Measurements from ENCODE around the gene OBP2A. TPM values are rescaled to one million over a fixed set of nuclear protein-coding genes. Genes with fewer than 3 reads are reported as not detected.

The OBP2A gene
- total and polyA plus RNA-seq, 2 of the 8 experiments (the other 6 are each of a cell fraction or from before 2014, with no cell fraction given): not detected

DNA sequence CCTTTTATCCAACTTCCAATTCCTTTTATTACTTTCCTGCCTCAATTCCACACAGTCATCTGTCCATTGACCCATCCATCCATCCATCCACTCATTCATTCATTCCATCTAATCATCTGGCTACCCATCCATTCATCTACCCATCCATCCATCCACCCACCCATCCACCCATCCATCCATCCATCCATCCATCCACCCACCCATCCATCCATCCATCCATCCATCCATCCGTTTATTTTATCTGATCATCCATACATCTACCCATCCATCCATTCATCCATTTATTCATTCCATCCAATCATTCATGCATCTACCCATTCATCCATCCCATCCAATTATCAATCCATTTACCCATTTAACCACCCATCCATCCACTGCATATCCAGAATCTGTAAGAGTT lies 27.2 kb downstream of the OBP2A start:
- H4K20me1 ChIP-seq (replicated peaks in 1 of 2; ENCODE audit: control insufficient read depth in 1 of 2, insufficient read depth in 2 of 2, low read length in 2 of 2): peaks cover 0 to 4% of the 10 kb centered on the region in 2 experiments
- no peak overlapping the region for H4K8ac ChIP-seq (ENCODE audit: extremely low read depth, insufficient read depth, low read length)
- H2BK120ac ChIP-seq (replicated peaks; ENCODE audit: low read depth, low read length): no peak overlapping the region
- no peak overlapping the region for H3K23ac ChIP-seq (ENCODE audit: insufficient read length)
- H3K14ac ChIP-seq (ENCODE audit: insufficient read length): no peak overlapping the region
- no peak for FAIRE-seq
- no peak overlapping the region for H2BK15ac ChIP-seq (ENCODE audit: low read length)
- H3K9ac ChIP-seq (replicated peaks in 1 of 4; ENCODE audit: extremely low read depth in 1 of 4, low read depth in 3 of 4, low read length in 3 of 4): no peak overlapping the region
- DNase-seq (ENCODE audit: low read depth in 1 of 2, low spot score in 2 of 2): no peak
- H3K4me1 ChIP-seq (replicated peaks in 1 of 4; ENCODE audit: control insufficient read depth in 3 of 4, insufficient read depth in 4 of 4, low read length in 3 of 4): 0 out of 7 replicates have a peak, but pooled peaks cover 0 to 3% (median 0%) of the 10 kb centered on the region in 4 experiments
- H2AK5ac ChIP-seq (ENCODE audit: low read depth, low read length): no peak overlapping the region
- no peak overlapping the region for H4K5ac ChIP-seq (ENCODE audit: insufficient read length, low read depth, low read length)
- H3K36me3 ChIP-seq (ENCODE audit: control insufficient read depth in 2 of 4, insufficient read depth in 4 of 4, low read length in 3 of 4): no peaks in the 10 kb centered on the region
- H2BK20ac ChIP-seq (ENCODE audit: low read length): no peak overlapping the region
- no peak overlapping the region for H4K91ac ChIP-seq (replicated peaks; ENCODE audit: insufficient read length, low read length)
- no peak overlapping the region for H3K56ac ChIP-seq (replicated peaks; ENCODE audit: insufficient read length, low read depth, low read length)
- H2BK12ac ChIP-seq (ENCODE audit: low read depth, low read length): no peak overlapping the region
- H3K9me3 ChIP-seq (ENCODE audit: insufficient read depth in 2 of 2, low read depth in 1 of 2, low read length in 1 of 2): peaks cover 0 to 13% of the 10 kb centered on the region in 2 experiments; a peak in 3 of 4 replicates
- H3K27me3 ChIP-seq (replicated peaks in 1 of 4; ENCODE audit: control insufficient read depth in 3 of 4, extremely low read depth in 1 of 4, insufficient read depth in 3 of 4, low read length in 3 of 4): no peaks in the 10 kb centered on the region
- H3K27ac ChIP-seq (ENCODE audit: low read depth, low read length): no peak overlapping the region
- ChIA-PET POLR2A (ENCODE audit: partially characterized antibody) (no interaction called here), CTCF (ENCODE audit: partially characterized antibody) (no interaction called here)
- peaks cover 14% of the 10 kb centered on the region; the same call in 1 of the 2 replicates for H3K23me2 ChIP-seq (ENCODE audit: low read depth, low read length)
- H3K4me2 ChIP-seq (ENCODE audit: insufficient read depth in 1 of 2, low read depth in 2 of 2, low read length in 2 of 2): no peak overlapping the region
- no peak overlapping the region for H3K4me3 ChIP-seq (ENCODE audit: extremely low read depth in 1 of 4, insufficient read depth in 2 of 4, low read depth in 3 of 4, low read length in 4 of 4)
- TF ChIP-seq POLR2A (IDR thresholded peaks at IDR 0.05; ENCODE audit: control extremely low read depth in 1 of 2, low read depth in 2 of 2, low read length in 2 of 2) (no peak), RBBP5 (IDR thresholded peaks at IDR 0.05; ENCODE audit: borderline replicate concordance, low read depth, low read length) (no peak), NRF1 (IDR thresholded peaks at IDR 0.05; ENCODE audit: low read depth, low read length) (no peak), SP2 (IDR thresholded peaks at IDR 0.05; ENCODE audit: low read length) (no peak), TAF7 (optimal IDR thresholded peaks at IDR 0.05; ENCODE audit: borderline replicate concordance, low read depth, low read length) (no peak), KDM1A (IDR thresholded peaks at IDR 0.05; ENCODE audit: borderline replicate concordance, low read length) (no peak)
- H2BK5ac ChIP-seq (ENCODE audit: low read depth, low read length): no peak overlapping the region
- no peak overlapping the region for H3K18ac ChIP-seq (ENCODE audit: extremely low read depth, low read length)
- H3K79me2 ChIP-seq (ENCODE audit: control insufficient read depth in 1 of 2, insufficient read depth in 2 of 2, low read length in 2 of 2): no peaks in the 10 kb centered on the region
- 94 to 100% methylated on average over 1 of the region's 1 CpG for WGBS, 2 experiments (ENCODE audit: extremely low coverage in 1 of 2, insufficient coverage in 1 of 2, insufficient read length in 1 of 2, insufficient replicate concordance in 2 of 2, low coverage in 1 of 2, low lambda C conversion rate in 2 of 2, missing lambda C conversion rate in 1 of 2)
- no peaks in the 10 kb centered on the region for H3K79me1 ChIP-seq (ENCODE audit: low read depth, low read length)
- H3K4ac ChIP-seq (replicated peaks; ENCODE audit: insufficient read length, low read depth, low read length): no peak overlapping the region
- no peak overlapping the region for H2AFZ ChIP-seq (ENCODE audit: low read length)

Measured in H1 (cell line).